ENCODE results near the gene ANK3. TPM values are rescaled to one million over a fixed set of nuclear protein-coding genes. Genes with fewer than 3 reads are reported as not detected.

The ANK3 gene
- total RNA-seq, 1 experiment from 2014 or later = 15.3 TPM

DNA sequence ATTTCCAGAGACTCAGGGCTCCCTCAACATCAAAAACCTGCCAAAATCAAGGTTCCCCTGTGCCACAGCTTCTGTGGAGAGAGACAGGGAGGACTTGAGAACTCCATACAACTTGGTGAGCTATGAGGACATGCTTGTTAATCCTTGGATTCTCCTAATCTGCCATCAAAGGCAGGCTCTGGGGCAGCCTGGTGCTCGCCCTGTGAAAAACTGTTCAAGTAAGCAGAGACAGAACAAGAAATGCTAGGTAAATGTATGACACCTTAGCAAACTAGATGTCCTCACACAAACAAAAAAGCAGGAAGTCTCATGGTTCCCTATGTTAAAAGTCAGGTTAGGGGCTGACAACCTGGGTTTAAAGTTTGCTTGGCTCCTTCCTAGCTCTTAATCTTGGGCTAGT is 73.6 kb downstream of the ANK3 start:
- Histone ChIP-seq H3K4me1 (ENCODE audit: control insufficient read depth in 1 of 2, insufficient read depth in 2 of 2, low read length in 2 of 2) (peaks cover 21 to 35% of the 10 kb centered on the region in 2 experiments), H3K9me3 (ENCODE audit: control insufficient read depth in 1 of 2, insufficient read depth in 1 of 2, low read depth in 1 of 2, low read length in 2 of 2) (no peaks in the 10 kb centered on the region), H4K20me1 (ENCODE audit: insufficient read depth) (no peaks in the 10 kb centered on the region), H3K9ac (ENCODE audit: low read length) (no peak overlapping the region), H3K4me2 (ENCODE audit: low read length) (no peak overlapping the region), H2AFZ (ENCODE audit: low read depth, low read length, poor library complexity, severe bottlenecking) (no peak overlapping the region), H3K27ac (ENCODE audit: low read depth, low read length) (no peak overlapping the region), H3K27me3 (ENCODE audit: insufficient read depth, low read length) (no peaks in the 10 kb centered on the region), H3K4me3 (replicated peaks in 1 of 2; ENCODE audit: low read depth in 1 of 2, low read length in 2 of 2) (no peak overlapping the region), H3K79me2 (ENCODE audit: insufficient read depth, low read length) (no peaks in the 10 kb centered on the region), H3K9me2 (ENCODE audit: insufficient read depth) (no peaks in the 10 kb centered on the region), H3K36me3 (ENCODE audit: control insufficient read depth in 1 of 2, insufficient read depth in 2 of 2, low read length in 2 of 2) (no peaks in the 10 kb centered on the region)
- ChIA-PET CTCF (no interaction called here), RAD21 (ENCODE audit: low non-redundant PET in 1 of 2, low total read pairs in 2 of 2, uncharacterized antibody in 2 of 2, unreplicated experiment in 2 of 2) (no interaction called here), POLR2A (no interaction called here)
- no TSS peak for BruUV-seq (replicated peaks)
- TF ChIP-seq CBX3 (IDR thresholded peaks at IDR 0.05; ENCODE audit: low read depth) = no peak
- no peak for TF ChIP-seq POLR2AphosphoS5 (IDR thresholded peaks at IDR 0.05; ENCODE audit: low read depth, low read length)
- TF ChIP-seq EZH2 (IDR thresholded peaks at IDR 0.05) = no peak
- no peak for DNase-seq (ENCODE audit: low read depth, low spot score)
- ATAC-seq = no peak
- intact Hi-C loops (cut with micrococcal nuclease) = no loop called here

DNA sequence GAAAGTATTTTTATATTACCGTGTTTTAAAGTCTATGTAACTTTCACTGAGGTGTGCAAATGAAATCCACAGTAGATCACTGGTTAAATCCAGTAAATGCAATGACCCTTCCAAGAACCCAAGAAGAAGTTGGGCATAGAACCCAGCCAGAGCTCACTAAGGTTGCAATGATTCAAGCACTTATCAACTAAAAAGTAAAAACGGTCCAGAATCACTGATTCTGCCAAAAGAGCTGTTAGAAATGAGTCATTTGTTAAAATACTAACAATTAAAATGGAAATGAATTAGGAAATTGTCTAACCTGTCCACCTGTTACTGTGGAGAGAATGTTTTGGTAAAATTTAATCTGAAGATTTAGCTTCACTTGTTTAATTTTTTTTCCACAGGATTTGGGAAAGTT is 74.4 kb downstream of the ANK3 start:
- intact Hi-C loops (cut with micrococcal nuclease) = no loop called here
- ChIA-PET CTCF (no interaction called here), POLR2A (no interaction called here), RAD21 (ENCODE audit: low non-redundant PET in 1 of 2, low total read pairs in 2 of 2, uncharacterized antibody in 2 of 2, unreplicated experiment in 2 of 2) (no interaction called here)
- Histone ChIP-seq H3K27me3 (ENCODE audit: insufficient read depth, low read length) (no peaks in the 10 kb centered on the region), H3K4me1 (ENCODE audit: control insufficient read depth in 1 of 2, insufficient read depth in 2 of 2, low read length in 2 of 2) (peaks cover 21 to 35% of the 10 kb centered on the region in 2 experiments), H3K4me2 (ENCODE audit: low read length) (no peak overlapping the region), H3K9me2 (ENCODE audit: insufficient read depth) (no peaks in the 10 kb centered on the region), H3K9ac (ENCODE audit: low read length) (no peak overlapping the region), H3K27ac (ENCODE audit: low read depth, low read length) (no peak overlapping the region), H3K4me3 (replicated peaks in 1 of 2; ENCODE audit: low read depth in 1 of 2, low read length in 2 of 2) (no peak overlapping the region), H3K79me2 (ENCODE audit: insufficient read depth, low read length) (no peaks in the 10 kb centered on the region), H3K9me3 (ENCODE audit: control insufficient read depth in 1 of 2, insufficient read depth in 1 of 2, low read depth in 1 of 2, low read length in 2 of 2) (no peaks in the 10 kb centered on the region), H4K20me1 (ENCODE audit: insufficient read depth) (no peaks in the 10 kb centered on the region), H3K36me3 (ENCODE audit: control insufficient read depth in 1 of 2, insufficient read depth in 2 of 2, low read length in 2 of 2) (no peaks in the 10 kb centered on the region), H2AFZ (ENCODE audit: low read depth, low read length, poor library complexity, severe bottlenecking) (no peak overlapping the region)
- no TSS peak for BruUV-seq (replicated peaks)
- ATAC-seq (no peak), DNase-seq (ENCODE audit: low read depth, low spot score) (no peak)
- TF ChIP-seq JUND (IDR thresholded peaks at IDR 0.05) = no peak
